GM19324 (cell line): ENCODE results near the gene IL10RB.
A peak's percentile ranks its signal among the peaks of the same experiment; 100 is the strongest.
"Not testable (repeated sequence)": the region's sequence is repeated elsewhere in the genome, so short reads cannot be mapped to it uniquely, and the experiment has no call there.

Source experiments
- ATAC-seq: cut with Tn5 transposase; IDR thresholded peaks from one replicate; pipeline ENCODE4 v1.9.1; 2021; ENCODE audit warnings: mild to moderate bottlenecking, moderate library complexity; ENCODE audit not compliant: unreplicated experiment, low FRiP score

The IL10RB gene

GRCh38 chr21:33266050-33266788 is at the start of gene IL10RB:
Gene IL10RB, plus strand, starts transcription at chr21:33266367. Its CDS starts 99 bp downstream, at chr21:33266466.
- peak; percentile 48 for ATAC-seq

DNA sequence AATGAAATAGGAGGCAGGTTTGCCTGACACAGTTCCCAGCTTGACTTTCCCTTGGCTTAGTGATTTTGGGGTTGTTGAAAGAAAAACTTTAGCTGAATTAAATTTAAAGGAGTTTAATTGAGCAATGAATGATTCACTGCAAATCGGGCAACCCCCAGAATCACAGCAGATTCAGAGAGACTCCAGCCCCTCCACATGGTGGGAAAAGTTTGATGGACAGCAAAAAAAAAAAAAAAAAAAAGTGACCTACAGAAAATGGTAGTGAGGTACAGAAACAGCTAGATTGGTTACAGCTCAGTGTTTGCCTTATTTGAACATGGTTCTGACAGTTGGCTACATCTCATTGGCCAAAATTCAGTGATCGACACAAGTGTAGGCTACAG is 49.0 kb upstream of the IL10RB start:
- ATAC-seq, result no peak

- no peak for ATAC-seq
Measured at GRCh38 chr21:33219300-33219699, 46.9 kb upstream of the IL10RB start.

- ATAC-seq, result no peak
Measured at GRCh38 chr21:33219954-33220353, 46.2 kb upstream of the IL10RB start.

GRCh38 chr21:33225376-33225775 is 40.8 kb upstream of the IL10RB start:
- ATAC-seq, result not testable (repeated sequence)

DNA sequence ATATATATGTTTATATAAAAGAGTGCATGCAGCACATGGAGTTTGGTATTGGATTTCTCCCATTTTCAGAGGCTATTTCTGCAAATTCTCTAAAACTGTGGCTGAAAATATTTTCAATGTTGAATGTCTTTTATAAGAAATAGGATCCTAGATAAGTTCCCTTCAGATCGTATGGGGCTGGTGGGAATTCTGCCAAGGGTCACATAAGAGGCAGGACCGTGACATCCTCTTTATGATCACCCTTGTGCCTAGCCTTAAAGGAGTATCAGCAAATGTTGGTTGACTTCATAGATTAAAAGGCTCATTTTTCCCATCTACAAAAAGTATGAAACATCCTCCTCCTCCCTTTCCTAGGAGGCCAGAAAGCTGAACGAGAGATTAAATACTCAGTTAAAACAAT is 37.7 kb upstream of the IL10RB start:
- no peak for ATAC-seq

GRCh38 chr21:33229099-33229783 is 36.9 kb upstream of the IL10RB start:
- no peak for ATAC-seq

GRCh38 chr21:33229784-33230544 is 36.2 kb upstream of the IL10RB start, which contains the start of gene IFNAR2:
Gene IFNAR2, plus strand, starts transcription at chr21:33229938. Its CDS starts 11,985 bp downstream, at chr21:33241923.
- ATAC-seq, result peak; percentile 73

GRCh38 chr21:33230545-33231324 is 35.4 kb upstream of the IL10RB start:
- peak; percentile 14 for ATAC-seq

DNA sequence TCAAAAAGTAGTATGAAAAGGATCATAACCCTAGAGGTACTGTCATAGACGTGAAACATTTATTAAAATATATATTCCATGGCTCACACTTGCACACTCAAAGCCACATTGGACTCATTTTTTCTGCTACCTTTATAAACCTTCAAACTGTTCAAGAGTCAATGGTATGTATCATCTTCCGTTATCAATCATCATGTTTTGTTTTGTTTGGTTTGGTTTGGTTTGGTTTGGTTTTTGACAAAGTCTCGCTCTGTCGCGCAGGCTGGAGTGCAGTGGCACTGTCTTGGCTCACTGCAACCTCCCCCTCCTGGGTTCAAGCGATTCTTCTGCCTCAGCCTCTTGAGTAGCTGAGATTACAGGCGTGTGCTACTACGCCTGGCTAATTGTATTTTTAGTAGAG is 34.6 kb upstream of the IL10RB start:
- ATAC-seq, result no peak

- ATAC-seq, result no peak
Measured at GRCh38 chr21:33232291-33233034, 33.7 kb upstream of the IL10RB start.

DNA sequence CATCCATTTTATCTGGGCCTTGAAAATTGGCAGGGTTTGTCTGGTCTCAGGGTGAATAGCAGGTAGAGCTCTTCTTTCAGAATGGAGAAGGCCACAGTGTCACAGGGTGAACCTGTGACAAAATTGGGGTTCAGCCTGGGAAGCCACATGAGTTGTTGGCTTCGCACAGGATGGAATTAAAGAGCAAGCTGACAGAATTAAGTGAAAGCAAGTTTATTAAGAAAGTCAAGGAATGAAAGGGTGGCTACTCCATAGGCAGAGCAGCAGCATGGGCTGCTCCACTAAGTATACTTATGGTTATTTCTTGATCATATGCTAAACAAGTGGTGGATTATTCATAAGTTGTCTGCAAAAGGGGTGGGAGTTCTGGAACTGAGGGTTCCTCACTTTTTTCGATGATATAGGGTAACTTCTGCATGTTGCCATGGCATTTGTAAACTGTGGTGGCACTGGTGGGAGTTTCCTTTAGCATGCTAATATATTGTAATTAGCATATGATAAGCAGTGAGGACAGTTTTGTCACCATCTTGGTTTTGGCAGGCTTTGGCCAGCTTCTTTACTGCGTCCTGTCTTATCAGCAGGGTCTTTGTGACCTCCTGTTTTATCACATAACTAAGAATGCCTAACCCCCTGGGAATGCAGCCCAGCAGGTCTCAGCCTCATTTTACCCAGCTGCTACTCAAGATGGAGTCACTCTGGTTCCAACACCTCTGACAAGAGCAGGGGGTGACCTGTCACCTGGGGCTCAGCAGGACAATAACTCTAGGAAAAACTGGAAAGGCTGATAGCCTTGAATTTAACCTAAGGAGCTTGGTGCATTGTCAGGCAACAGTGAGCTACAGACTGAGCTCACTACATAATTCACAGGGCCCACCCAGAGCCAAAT is 31.3 kb upstream of the IL10RB start:
- no peak for ATAC-seq

DNA sequence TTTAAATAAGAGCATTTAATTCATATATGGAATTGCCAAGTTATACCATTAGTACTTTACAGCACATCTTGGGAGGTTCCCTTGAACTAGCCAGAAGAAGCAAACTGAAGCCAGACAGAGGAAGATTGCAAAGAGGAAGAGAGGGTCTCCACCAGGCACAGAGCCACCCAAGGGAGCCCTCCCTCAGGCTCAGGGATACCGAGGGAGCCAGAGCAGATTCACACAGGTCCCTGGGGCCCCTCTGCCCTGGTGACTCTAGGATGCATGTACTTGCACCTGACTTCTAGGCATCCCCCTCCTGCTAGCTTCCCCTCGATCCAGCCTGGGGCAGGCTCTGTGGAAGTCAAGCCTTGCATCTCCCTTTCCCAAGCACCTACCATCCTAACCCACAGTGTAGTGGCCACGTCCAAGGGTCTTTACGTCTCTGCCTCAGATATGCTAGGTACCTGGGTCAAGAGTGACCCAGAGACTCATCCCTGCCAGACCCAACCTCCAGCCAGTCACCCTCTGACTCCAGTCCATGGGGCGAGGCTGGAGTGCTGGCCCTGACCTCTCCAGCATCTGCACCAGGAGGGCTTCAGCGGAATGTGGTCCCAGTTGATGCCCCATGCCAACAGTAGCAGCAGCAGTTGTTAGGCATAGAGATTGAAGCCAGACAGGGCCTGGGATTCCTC is 30.0 kb upstream of the IL10RB start:
- no peak for ATAC-seq

- no peak for ATAC-seq
Measured at GRCh38 chr21:33236766-33237165, 29.4 kb upstream of the IL10RB start.

DNA sequence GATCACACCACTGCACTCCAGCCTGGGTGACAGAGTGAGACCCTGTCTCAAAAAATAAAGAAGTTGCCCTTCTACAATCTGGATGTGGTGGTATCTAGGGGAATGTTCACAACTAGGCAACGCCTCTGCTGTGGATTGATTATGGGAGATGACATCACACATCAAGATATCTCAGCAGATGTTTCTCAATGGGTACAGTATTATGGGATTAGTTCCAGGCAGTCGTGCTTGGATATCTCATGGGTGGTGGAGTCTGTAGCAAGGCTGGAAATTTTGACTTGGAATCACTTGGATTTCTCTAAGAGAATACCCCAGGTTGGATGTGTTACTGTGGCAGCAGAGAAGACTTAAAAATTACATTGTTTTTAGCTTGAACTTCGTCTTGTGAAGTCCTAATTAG is 28.7 kb upstream of the IL10RB start:
- ATAC-seq, result no peak

- ATAC-seq, result peak; percentile 24
Measured at GRCh38 chr21:33238146-33238545, 28.0 kb upstream of the IL10RB start.

GRCh38 chr21:33238565-33239255 is 27.5 kb upstream of the IL10RB start:
- peak; percentile 79 for ATAC-seq
